Activated effector memory CD4-positive, alpha-beta T cell treated with Interleukin-2 at 50 U/mL for 16 hours (primary cell): Measurements from ENCODE around the gene TSPAN18.

Source experiments
- DNase-seq: peaks from one replicate; pipeline ENCODE4 v3.0.0-alpha.2; 2020

TSPAN18 gene

GRCh38 chr11:44780940-44781631 is 54.3 kb downstream of the TSPAN18 start:
- no peak for DNase-seq

GRCh38 chr11:44781655-44782054 is 54.9 kb downstream of the TSPAN18 start:
- no peak for DNase-seq

- DNase-seq, result no peak
These were observed 55.7 kb downstream of the TSPAN18 start for GRCh38 chr11:44782478-44782877.

- DNase-seq, result no peak
These were observed 57.6 kb downstream of the TSPAN18 start for GRCh38 chr11:44784436-44784760.

GRCh38 chr11:44784851-44785250 is 58.1 kb downstream of the TSPAN18 start:
- DNase-seq, result no peak

GRCh38 chr11:44785856-44786607 is 59.3 kb downstream of the TSPAN18 start:
- DNase-seq, result no peak

GRCh38 chr11:44787070-44787469 is 60.3 kb downstream of the TSPAN18 start:
- DNase-seq, result no peak

- DNase-seq, result no peak
These were observed 61.2 kb downstream of the TSPAN18 start for GRCh38 chr11:44787981-44788380.

- no peak for DNase-seq
These were observed 61.9 kb downstream of the TSPAN18 start for GRCh38 chr11:44788536-44789261.

GRCh38 chr11:44789496-44789895 is 62.7 kb downstream of the TSPAN18 start:
- DNase-seq, result no peak

GRCh38 chr11:44790211-44790610 is 63.4 kb downstream of the TSPAN18 start:
- no peak for DNase-seq

GRCh38 chr11:44791316-44791925 is 64.7 kb downstream of the TSPAN18 start:
- no peak for DNase-seq

- no peak for DNase-seq
These were observed 65.4 kb downstream of the TSPAN18 start for GRCh38 chr11:44792171-44792570.

- no peak for DNase-seq
These were observed 66.8 kb downstream of the TSPAN18 start for GRCh38 chr11:44793350-44794090.

- DNase-seq, result no peak
These were observed 69.2 kb downstream of the TSPAN18 start for GRCh38 chr11:44795803-44796535.

GRCh38 chr11:44797051-44797450 is 70.3 kb downstream of the TSPAN18 start:
- no peak for DNase-seq

GRCh38 chr11:44797886-44798606 is 71.3 kb downstream of the TSPAN18 start:
- no peak for DNase-seq

- DNase-seq, result no peak
These were observed 71.8 kb downstream of the TSPAN18 start for GRCh38 chr11:44798607-44798972.

GRCh38 chr11:44799012-44799411 is 72.2 kb downstream of the TSPAN18 start:
- DNase-seq, result no peak

- DNase-seq, result no peak
These were observed 75.6 kb downstream of the TSPAN18 start for GRCh38 chr11:44802347-44802746.

GRCh38 chr11:44803009-44803408 is 76.2 kb downstream of the TSPAN18 start:
- no peak for DNase-seq
